Pancreas (tissue), 10 donors: ENCODE data around the gene CXXC1. TPM values are rescaled to one million over a fixed set of nuclear protein-coding genes. Genes with fewer than 3 reads are reported as not detected.

Source experiments
- ATAC-seq, 4 donors: fragments of 200-7000 bp; cut with Tn5 transposase; one replicate each; pipeline versions ENCODE4 v1.8.0 to v1.9.1; 2020; ENCODE audit warnings: mild to moderate bottlenecking in 4 of 4, moderate library complexity in 4 of 4
- DNase-seq, 6 donors: peaks; one replicate each; pipeline ENCODE4 v3.0.0-alpha.2; 2020
- FAIRE-seq: peaks from 2 replicates; lab custom pipeline; 2012; peaks lifted over from hg19 to GRCh38; lab: Jason Lieb, UNC
- H3K27ac ChIP-seq, 4 donors: fragments of 200-600 bp; sonication (generic); 1 replicate in 3 of 4; 2 replicates in 1 of 4; pipeline versions ENCODE4 v1.5.0 to v1.8.0; 2020
- H3K27me3 ChIP-seq, 4 donors: fragments of 200-600 bp; one replicate each; pipeline ENCODE4 v1.8.0; 2021
- H3K36me3 ChIP-seq, 3 donors: fragments of 200-600 bp; sonication (generic) in 1 of 3; one replicate each; pipeline versions ENCODE4 v1.5.0 to v1.8.0; 2020 to 2021
- H3K4me1 ChIP-seq, 3 donors: fragments of 200-600 bp; one replicate each; pipeline ENCODE4 v1.8.0; 2021
- H3K4me3 ChIP-seq, 4 donors: fragments of 200-600 bp; sonication (generic) in 2 of 4; one replicate each; pipeline versions ENCODE4 v1.5.0 to v1.8.0; 2020 to 2021
- H3K9me3 ChIP-seq, 4 donors: fragments of 200-600 bp; one replicate each; pipeline ENCODE4 v1.8.0; 2021
- CTCF ChIP-seq, 4 donors: fragments of 200-600 bp; sonication (generic) in 3 of 4; IDR thresholded peaks; one replicate each; pipeline versions ENCODE4 v1.5.0 to v1.8.0; 2021; ENCODE audit warnings: antibody characterized with exemption in 4 of 4
- WGBS, 2 donors: extraction: QIAGEN DNeasy Blood & Tissue Kit; methylation state at CpG; one replicate each; pipeline ENCODE4 v1.1.7; 2013; 5-methylcytosine and 5-hydroxymethylcytosine counted together
- intact Hi-C, 3 donors: fragments of 100-400 bp; cut with DNase I; formaldehyde crosslinking; loops; one replicate each; pipeline versions ENCODE4 v1.11.1 to v1.14.2; 2022
- polyA plus RNA-seq, 2 donors: library from polyadenylated mRNA; stranded (reverse); fragments of 200-250 nt; gene quantifications; one replicate each; pipeline ENCODE4 v1.2.3, GENCODE V29; 2013
- total RNA-seq, 6 donors: library from RNA; stranded (reverse); fragmentation: NEBNext Ultra II Directional in 4 of 6; extraction: Animal tissue kit (Norgen Biotek cat#: 25700) in 4 of 6; gene quantifications; one replicate each; pipeline versions ENCODE4 v1.2.1 to v1.2.4, GENCODE V29; 2021 to 2023
- donor health status: healthy with polysubstance abuse.
- donor health status: DM: no; HTN: no; CAD: no; lungs with moderate emphysema.
- donor health status: DM: no; HTN: no; CAD: no.
- donor health status: control.
- donor health status: control.
- donor health status: Bipolar disorder and iron deficiency.
- donor health status: DM: yes; HTN: yes; CAD: no.
- donor health status: DM: no; HTN: no; CAD: no.
- donor health status: DM: no; HTN: no; CAD: no.
- donor health status: DM: yes; HTN: yes; CAD: no.

CXXC1 gene
- total and polyA plus RNA-seq, 8 donors = 39.6 to 245 (median 62.1) TPM

- no peaks in the 10 kb centered on the region for H3K27me3 ChIP-seq
- DNase-seq = no peak
- WGBS, 2 donors = 82 to 86% methylated on average over 3 of the region's 3 CpGs
- H3K4me3 ChIP-seq = no peak overlapping the region
- ATAC-seq = no peak
- intact Hi-C loops = no loop called here
- no peak overlapping the region for H3K27ac ChIP-seq
- TF ChIP-seq CTCF (IDR thresholded peaks at IDR 0.05) = no peak
- H3K9me3 ChIP-seq = no peaks in the 10 kb centered on the region
- no peaks in the 10 kb centered on the region for H3K36me3 ChIP-seq
- FAIRE-seq = no peak
- no peaks in the 10 kb centered on the region for H3K4me1 ChIP-seq
Measured at GRCh38 chr18:50327983-50328382, 40.5 kb upstream of the CXXC1 start.

GRCh38 chr18:50320719-50321118 lies 33.2 kb upstream of the CXXC1 start:
- WGBS, 2 donors = 86 to 91% methylated on average over 5 of the region's 5 CpGs
- Histone ChIP-seq H3K4me3 (no peak overlapping the region), H3K9me3 (no peaks in the 10 kb centered on the region), H3K36me3 (no peaks in the 10 kb centered on the region), H3K4me1 (no peaks in the 10 kb centered on the region), H3K27ac (no peak overlapping the region), H3K27me3 (no peaks in the 10 kb centered on the region)
- FAIRE-seq = no peak
- no peak for ATAC-seq
- intact Hi-C loops = no loop called here
- no peak for DNase-seq
- TF ChIP-seq CTCF (IDR thresholded peaks at IDR 0.05) = no peak

GRCh38 chr18:50315100-50315871 lies 27.8 kb upstream of the CXXC1 start:
- 55% methylated on average over 5 of the region's 5 CpGs for whole genome bisulfite sequencing, 2 donors
- no peaks in the 10 kb centered on the region for H3K36me3 ChIP-seq
- no peaks in the 10 kb centered on the region for H3K27me3 ChIP-seq
- intact Hi-C loops = no loop called here
- no peak overlapping the region for H3K27ac ChIP-seq
- H3K4me1 ChIP-seq = no peaks in the 10 kb centered on the region
- H3K9me3 ChIP-seq = no peaks in the 10 kb centered on the region
- no peak for TF ChIP-seq CTCF (IDR thresholded peaks at IDR 0.05)
- no peak for DNase-seq
- H3K4me3 ChIP-seq = no peak overlapping the region
- FAIRE-seq = no peak
- ATAC-seq = peak in 1 of 4 donors; percentile 41

GRCh38 chr18:50313873-50314460 lies 26.5 kb upstream of the CXXC1 start:
- 36 to 48% methylated on average over 2 of the region's 2 CpGs for WGBS, 2 donors
- FAIRE-seq = no peak
- Histone ChIP-seq H3K4me3 (no peak overlapping the region), H3K27ac (no peak overlapping the region), H3K9me3 (no peaks in the 10 kb centered on the region), H3K27me3 (no peaks in the 10 kb centered on the region), H3K36me3 (no peaks in the 10 kb centered on the region), H3K4me1 (no peaks in the 10 kb centered on the region)
- no peak for DNase-seq
- no peak for ATAC-seq
- no peak for TF ChIP-seq CTCF (IDR thresholded peaks at IDR 0.05)
- intact Hi-C loops = no loop called here
